Smooth muscle cell of the brain vasculature (primary cell): ENCODE results near the gene CHIT1.

Source experiments
- DNase-seq: peaks from one replicate; pipeline ENCODE4 v3.0.0-alpha.2; 2012; ENCODE audit warnings: low read depth, low spot score

Gene CHIT1

GRCh38 chr1:203175237-203175826 lies 54.1 kb downstream of the CHIT1 start, which contains the start of gene MYBPH:
TSS of gene MYBPH (minus strand) at chr1:203175826. CDS start at chr1:203175755, 71 bp downstream.
- DNase-seq, result no peak

DNA sequence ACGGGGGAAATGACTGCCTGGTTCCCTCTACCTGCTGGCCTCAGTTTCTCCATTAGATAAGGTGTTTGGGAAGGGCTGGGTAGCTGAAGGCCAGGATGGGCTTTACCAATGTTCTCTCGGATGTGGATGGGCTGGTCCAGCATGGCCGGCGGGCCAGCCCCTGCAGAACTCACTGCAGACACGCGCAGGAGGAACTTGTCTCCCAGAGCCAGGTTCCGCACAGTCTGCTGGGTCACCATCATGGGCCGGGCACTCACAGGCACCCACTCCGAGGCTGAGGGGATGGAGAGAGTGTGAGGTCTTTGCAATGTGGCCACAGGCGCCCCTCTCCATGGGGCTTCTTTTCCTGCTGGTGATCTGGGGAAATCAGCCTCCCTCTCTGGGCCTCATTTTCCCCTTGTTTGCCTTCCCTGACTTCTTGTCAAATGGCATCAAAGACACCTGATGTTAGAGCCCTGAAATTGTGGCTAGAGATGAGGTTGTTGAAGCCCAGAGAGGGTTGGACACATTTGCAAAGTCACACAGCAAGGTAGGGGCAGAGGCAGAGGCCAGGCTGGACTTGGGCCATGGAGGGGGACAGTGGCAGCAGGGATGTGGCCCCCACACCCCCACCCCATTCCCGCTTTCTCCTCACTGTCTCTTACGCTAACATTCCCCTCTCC lies 55.0 kb downstream of the CHIT1 start:
- DNase-seq, result no peak

- no peak for DNase-seq
Measured at GRCh38 chr1:203173566-203173965, 55.9 kb downstream of the CHIT1 start.

GRCh38 chr1:203173011-203173555 lies 56.4 kb downstream of the CHIT1 start:
- DNase-seq, result no peak

DNA sequence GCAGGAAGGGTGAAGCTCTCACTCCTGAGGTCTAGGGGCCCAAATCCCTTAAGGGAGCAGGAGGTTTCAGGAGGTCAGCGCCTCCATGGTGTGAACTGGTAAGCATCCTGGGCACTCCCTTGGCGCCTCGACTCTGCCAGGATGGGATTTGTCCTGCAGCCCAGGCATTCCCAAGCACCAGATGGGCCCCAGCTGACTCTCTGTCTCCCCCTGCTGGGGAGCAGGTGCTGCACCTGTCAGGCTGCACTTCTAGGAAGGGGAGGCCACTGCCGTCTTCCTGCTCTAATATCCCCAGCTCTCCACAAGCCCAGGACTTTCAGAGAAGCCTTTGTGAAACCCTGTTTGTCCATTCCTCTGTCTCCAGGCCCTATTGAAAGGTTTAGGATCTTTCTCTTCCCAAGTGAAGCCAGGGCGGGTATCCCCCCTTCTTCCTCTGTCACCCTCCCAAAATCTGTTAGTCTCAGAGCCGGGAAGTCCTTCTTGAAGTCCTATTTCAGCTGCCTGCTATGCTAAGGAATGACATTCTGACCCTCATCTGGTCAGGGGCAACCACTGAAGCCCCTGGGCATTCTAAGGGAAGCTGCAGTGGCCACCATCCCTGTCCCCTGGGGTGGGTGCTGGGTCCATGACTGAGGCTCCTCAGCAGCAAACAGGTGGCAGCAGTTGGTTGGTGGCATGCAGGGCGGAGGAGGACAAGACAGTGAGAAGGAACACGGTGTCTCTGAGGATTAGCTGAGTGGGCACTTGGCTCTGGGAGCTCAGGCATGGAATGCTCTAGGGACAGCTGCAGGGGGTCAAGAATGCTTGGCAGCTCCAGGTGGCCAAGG lies 57.1 kb downstream of the CHIT1 start:
- DNase-seq, result no peak

DNA sequence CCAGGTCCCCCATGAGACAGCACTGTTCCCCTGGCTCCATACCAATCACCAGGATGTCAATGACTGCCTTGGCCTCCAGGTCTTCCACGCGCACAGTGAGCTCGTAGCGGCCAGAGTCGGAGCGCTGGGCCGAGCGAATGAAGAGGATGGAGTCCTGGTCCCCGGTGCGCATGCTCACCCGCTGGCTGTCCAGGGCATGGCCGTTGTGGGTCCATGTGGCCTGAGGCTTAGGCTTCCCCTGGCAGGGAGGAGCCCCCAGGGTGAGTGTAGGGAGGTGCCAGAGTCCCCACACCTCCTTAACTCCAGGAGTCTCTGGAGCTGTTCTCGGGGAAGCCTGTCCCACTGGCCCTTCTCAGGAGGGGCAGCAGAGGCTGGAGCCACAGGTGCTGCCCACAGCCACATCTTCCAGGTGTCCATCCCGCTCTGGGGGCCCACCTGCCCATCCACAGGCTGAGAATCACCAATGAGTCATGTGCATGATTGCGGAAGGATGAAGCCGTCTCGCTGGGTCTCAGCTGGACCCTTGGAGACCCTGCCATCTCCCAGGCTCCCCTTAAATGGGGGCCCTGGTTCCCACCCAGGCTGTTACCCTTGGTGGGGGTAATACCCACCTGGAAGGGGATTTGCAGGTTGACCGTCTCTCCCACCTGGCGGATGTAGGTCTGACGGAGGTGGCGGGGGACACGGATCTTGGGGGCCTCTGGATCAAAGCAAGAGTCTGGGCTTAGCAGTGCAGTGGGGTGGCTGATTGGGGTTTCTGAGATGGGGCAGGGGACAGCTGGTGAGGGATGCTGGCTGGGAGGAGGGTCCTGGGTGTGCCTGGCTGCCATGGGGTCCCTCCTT lies 57.9 kb downstream of the CHIT1 start:
- DNase-seq, result no peak

- no peak for DNase-seq
Measured at GRCh38 chr1:203170625-203171330, 58.7 kb downstream of the CHIT1 start.

DNA sequence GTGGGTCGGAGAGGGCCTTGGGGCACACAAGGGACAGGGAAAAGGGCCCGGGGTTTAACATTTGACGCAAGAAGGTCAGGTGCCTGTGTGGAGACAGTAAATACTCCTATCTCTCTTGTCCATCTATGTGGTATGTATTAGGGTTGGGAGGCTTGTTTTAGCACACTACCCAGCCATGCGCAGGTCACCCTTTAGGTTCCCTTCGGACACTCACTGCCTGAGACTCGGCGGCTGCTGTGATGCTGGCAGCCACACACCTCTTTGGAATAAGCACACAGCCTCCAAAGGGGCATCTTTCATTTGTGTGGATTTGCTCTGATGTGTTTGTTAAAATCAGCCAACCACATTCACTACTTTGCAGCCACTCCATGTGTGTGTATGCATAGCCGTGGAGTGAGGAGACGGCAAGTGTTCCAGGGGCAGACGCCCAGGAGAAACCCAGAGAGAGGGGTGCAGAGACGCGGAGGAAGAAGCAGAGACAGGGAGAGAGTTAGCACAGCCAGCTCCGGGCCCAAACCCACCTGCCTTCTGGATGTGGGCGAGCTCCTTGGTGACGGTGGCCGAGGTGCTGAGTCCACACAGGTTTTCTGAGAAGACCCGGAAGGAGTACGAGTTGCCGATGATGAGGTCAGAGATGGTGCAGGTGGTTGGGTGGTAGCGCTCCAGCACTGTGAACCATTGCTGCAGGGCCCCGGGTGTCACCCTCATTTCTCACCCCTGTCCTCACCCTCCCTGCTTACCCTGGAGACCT lies 59.5 kb downstream of the CHIT1 start:
- no peak for DNase-seq

- no peak for DNase-seq
Measured at GRCh38 chr1:203168991-203169390, 60.5 kb downstream of the CHIT1 start.

GRCh38 chr1:203168256-203168786 lies 61.2 kb downstream of the CHIT1 start:
- no peak for DNase-seq

- no peak for DNase-seq
Measured at GRCh38 chr1:203167913-203168200, 61.6 kb downstream of the CHIT1 start.

DNA sequence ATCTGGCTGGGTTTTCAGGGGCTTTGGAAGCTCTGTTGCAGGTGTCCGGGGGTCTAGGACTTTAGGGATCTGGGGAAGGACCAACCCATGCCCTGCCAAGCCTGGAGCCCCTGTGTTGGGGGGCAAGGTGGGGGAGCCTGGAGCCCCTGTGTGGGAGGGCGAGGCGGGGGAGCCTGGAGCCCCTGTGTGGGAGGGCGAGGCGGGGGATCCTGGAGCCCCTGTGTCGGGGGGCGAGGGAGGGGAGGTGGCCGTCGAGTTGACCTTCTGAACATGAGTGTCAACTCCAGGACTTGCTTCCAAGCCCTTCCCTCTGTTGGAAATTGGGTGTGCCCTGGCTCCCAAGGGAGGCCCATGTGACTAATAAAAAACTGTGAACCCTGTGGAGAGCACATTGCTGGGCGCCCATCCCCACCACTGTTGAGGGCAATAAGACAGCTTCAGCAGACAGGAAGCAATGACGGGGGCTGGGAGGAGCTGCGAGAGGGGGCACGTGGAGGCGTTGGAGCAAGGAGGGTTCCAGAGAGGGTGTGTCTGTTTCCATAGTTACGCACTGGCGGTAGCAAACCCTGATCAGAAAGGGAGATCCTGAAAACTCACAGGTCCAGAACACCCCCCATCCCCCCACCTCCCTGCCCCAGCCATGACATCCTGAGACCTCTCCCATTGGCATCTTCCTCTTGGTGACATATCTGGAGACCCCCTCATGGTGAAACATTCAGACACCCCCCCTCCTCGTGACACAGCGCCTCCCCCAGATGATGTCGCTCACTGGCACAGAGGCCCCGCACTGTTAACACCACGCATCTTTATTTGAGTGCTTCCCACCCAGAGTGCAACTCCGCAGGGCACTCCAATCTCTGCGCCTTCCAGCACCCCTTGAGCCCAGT lies 62.2 kb downstream of the CHIT1 start:
- no peak for DNase-seq

DNA sequence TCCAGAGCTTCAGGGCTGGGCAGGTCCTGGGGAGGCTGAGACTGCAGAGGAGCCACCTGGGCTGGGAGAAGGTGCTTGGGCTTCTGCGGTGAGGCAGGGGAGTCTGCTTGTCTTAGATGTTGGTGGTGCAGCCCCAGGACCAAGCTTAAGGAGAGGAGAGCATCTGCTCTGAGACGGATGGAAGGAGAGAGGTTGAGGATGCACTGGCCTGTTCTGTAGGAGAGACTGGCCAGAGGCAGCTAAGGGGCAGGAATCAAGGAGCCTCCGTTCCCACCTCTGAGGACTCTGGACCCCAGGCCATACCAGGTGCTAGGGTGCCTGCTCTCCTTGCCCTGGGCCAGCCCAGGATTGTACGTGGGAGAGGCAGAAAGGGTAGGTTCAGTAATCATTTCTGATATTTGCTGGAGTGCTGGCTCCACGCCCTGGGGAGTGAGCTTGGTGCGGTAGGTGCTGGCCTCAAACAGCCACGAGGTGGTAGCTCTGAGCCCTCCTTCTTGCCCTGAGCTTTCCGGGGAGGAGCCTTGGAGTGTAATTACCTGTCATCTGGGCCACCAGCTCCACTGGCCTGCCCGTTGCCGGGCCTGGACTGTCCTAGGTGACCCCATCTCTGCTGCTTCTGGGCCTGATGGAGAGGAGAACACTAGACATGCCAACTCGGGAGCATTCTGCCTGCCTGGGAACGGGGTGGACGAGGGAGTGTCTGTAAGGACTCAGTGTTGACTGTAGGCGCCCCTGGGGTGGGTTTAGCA lies 63.1 kb downstream of the CHIT1 start:
- DNase-seq, result no peak
